Ishikawa (cell line): ENCODE measurements around the gene TMC5.

ENCODE experiments used
- CEBPB ChIP-seq: IDR thresholded peaks from 2 replicates; pipeline ENCODE4 v1.6.1; 2012
- CREB1 ChIP-seq: IDR thresholded peaks from 2 replicates; pipeline ENCODE4 v1.6.1; 2012; ENCODE audit warnings: low read depth
- EGR1 ChIP-seq: IDR thresholded peaks from 2 replicates; pipeline ENCODE4 v1.6.1; 2012
- EP300 ChIP-seq: IDR thresholded peaks from 2 replicates; pipeline ENCODE4 v1.6.1; 2012; ENCODE audit warnings: borderline replicate concordance
- FOXM1 ChIP-seq: IDR thresholded peaks from 2 replicates; pipeline ENCODE4 v1.6.1; 2012; ENCODE audit warnings: low read depth, borderline replicate concordance
- NFIC ChIP-seq: IDR thresholded peaks from 2 replicates; pipeline ENCODE4 v1.6.1; 2012
- RAD21 ChIP-seq: IDR thresholded peaks from 2 replicates; pipeline ENCODE4 v1.6.1; 2012; ENCODE audit warnings: low read depth
- TAF1 ChIP-seq: IDR thresholded peaks from 2 replicates; pipeline ENCODE4 v1.6.1; 2012; ENCODE audit warnings: low read depth, mild to moderate bottlenecking
- TCF12 ChIP-seq: IDR thresholded peaks from 2 replicates; pipeline ENCODE4 v1.6.1; 2012; ENCODE audit warnings: low read depth
- TEAD4 ChIP-seq: IDR thresholded peaks from 2 replicates; pipeline ENCODE4 v1.6.1; 2012
- YY1 ChIP-seq: IDR thresholded peaks from 2 replicates; pipeline ENCODE4 v1.6.1; 2012; ENCODE audit warnings: low read depth
- ZBTB7A ChIP-seq: IDR thresholded peaks from 2 replicates; pipeline ENCODE4 v1.6.1; 2012; ENCODE audit warnings: low read depth
- TF ChIP-seq, protein P1 (sequence below): IDR thresholded peaks from 2 replicates; pipeline ENCODE4 v1.6.1; 2012
- TF ChIP-seq, protein P2 (sequence below): IDR thresholded peaks from 2 replicates; pipeline ENCODE4 v1.6.1; 2012; ENCODE audit warnings: low read depth, mild to moderate bottlenecking
- TF ChIP-seq, protein P3 (sequence below): IDR thresholded peaks from 2 replicates; pipeline ENCODE4 v1.6.1; 2012

TMC5 gene

DNA sequence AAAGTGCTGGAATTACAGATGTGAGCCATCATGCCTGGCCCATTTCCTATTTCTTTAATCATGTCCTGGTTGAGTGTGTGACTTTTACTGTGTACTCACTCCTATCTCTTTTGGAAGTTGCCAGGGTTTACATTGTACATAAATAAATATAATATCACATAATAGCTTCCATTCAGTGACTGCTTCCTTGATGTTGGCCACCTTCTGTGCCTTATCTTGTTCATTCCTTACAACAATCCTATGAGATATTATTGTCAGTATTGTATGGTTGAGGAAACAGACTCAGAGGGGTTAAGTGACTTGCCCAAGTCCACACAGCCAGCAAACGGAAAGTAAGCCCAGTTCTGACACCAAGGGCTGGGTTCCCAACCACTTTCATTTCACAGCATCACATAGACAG lies 16.9 kb downstream of the TMC5 start:
- TF ChIP-seq NFIC (no peak), ZBTB7A (no peak), CEBPB (no peak)

DNA sequence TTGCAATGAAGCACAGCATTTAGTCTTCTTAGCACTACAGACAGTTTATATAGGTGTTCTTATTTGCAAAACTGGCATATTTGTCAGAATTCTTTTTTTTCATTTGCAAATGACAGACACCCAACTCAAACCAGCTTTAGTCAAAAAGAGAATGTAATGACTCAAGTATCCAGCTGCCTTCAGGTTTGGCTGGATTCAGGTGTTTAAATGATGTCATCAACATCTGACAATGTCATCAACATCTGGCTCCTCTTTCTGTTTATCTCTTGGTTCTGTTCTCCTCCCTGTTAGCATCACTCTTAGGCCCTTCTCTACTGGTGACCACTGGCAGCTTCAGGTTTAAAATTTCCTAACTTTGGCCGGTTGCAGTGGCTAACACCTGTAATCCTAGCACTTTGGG lies 18.9 kb downstream of the TMC5 start:
- TF ChIP-seq EP300: no peak
- TF ChIP-seq, protein P1, sequence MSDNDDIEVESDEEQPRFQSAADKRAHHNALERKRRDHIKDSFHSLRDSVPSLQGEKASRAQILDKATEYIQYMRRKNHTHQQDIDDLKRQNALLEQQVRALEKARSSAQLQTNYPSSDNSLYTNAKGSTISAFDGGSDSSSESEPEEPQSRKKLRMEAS: no peak
- no peak for TF ChIP-seq TEAD4

DNA sequence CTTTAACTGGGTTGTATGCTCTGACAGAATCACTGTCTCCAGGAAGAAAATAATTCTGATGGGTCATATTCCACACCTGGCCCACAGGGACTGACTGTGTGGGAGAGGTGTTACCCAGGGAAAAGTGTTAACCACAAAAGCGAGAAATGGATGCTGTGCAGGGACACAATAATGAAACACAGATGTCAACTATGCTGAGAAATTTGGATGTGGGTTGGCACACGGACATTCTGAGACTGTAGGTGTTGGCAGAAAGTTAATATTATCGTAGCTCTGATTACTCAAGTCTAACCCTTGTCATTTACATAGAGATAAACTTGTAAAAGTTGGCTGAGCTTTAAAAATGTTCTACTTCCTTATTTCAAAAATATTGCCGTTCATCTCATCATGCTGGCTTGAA lies 19.6 kb downstream of the TMC5 start:
- no peak for TF ChIP-seq ZBTB7A
- no peak for TF ChIP-seq YY1
- TF ChIP-seq TCF12: no peak
- TF ChIP-seq EP300: no peak
- no peak for TF ChIP-seq FOXM1

DNA sequence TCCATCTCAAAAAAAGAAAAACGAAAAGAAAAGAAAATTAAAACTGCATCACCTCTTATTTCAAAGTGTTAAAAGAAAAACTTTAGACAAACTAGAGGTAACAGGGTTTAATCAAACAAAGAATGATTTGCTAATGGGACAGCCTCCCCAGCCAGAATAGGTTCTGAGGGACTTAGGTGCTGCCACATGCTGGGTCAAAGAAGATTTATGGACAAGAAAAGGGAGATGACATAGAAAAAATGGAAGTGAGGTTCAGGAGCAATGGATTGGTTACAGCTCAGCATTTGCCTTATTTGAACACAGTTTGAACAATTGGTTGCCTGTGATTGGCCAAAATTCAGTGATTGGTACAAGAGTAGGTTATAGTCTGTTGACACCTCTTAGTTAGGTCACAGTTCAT lies 21.1 kb downstream of the TMC5 start:
- TF ChIP-seq ZBTB7A: no peak

DNA sequence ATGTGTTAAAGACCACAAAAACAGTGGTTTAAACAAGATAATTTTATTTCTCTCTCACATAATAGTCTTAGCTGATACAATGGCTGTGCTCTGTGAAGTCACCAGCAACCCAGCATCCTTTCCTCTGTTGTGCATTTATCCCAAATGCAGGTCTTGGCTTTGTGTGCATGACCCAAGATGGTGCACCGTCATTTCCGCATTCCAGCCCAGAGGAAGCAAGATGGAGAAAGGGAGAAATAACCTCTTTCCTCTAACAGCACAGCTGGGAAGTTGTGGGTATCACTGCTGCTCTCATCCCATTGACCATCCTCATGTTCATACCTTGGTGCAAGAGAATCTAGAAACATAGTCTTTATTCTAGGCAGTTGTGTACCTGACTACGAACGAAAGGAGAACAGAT lies 21.8 kb downstream of the TMC5 start:
- no peak for TF ChIP-seq TEAD4
- no peak for TF ChIP-seq CREB1
- no peak for TF ChIP-seq EGR1
- TF ChIP-seq TAF1: no peak
- TF ChIP-seq TCF12: no peak
- TF ChIP-seq ZBTB7A: no peak
- TF ChIP-seq CEBPB: no peak
- no peak for TF ChIP-seq NFIC
- TF ChIP-seq EP300: no peak

DNA sequence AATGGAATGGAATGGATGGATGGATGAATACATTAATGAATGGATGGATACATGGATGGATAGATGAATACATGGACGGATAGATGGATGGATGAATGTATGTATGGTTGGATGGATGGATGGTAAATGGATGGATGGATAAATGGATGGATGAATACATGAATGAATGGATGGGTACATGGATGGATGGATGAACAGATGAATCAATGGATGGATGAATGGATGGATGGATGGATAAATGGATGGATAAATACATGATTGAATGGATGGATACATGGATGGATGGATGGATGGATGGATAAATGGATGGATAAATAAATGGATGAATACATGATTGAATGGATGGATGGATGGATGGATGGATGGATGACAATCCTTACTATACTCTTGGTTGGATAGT lies 26.0 kb downstream of the TMC5 start:
- TF ChIP-seq YY1 (no peak), RAD21 (no peak), FOXM1 (no peak), NFIC (no peak), EGR1 (no peak), TEAD4 (no peak), CREB1 (no peak), CEBPB (no peak), TCF12 (no peak), TAF1 (no peak), EP300 (no peak), ZBTB7A (no peak)
- TF ChIP-seq, protein P2, sequence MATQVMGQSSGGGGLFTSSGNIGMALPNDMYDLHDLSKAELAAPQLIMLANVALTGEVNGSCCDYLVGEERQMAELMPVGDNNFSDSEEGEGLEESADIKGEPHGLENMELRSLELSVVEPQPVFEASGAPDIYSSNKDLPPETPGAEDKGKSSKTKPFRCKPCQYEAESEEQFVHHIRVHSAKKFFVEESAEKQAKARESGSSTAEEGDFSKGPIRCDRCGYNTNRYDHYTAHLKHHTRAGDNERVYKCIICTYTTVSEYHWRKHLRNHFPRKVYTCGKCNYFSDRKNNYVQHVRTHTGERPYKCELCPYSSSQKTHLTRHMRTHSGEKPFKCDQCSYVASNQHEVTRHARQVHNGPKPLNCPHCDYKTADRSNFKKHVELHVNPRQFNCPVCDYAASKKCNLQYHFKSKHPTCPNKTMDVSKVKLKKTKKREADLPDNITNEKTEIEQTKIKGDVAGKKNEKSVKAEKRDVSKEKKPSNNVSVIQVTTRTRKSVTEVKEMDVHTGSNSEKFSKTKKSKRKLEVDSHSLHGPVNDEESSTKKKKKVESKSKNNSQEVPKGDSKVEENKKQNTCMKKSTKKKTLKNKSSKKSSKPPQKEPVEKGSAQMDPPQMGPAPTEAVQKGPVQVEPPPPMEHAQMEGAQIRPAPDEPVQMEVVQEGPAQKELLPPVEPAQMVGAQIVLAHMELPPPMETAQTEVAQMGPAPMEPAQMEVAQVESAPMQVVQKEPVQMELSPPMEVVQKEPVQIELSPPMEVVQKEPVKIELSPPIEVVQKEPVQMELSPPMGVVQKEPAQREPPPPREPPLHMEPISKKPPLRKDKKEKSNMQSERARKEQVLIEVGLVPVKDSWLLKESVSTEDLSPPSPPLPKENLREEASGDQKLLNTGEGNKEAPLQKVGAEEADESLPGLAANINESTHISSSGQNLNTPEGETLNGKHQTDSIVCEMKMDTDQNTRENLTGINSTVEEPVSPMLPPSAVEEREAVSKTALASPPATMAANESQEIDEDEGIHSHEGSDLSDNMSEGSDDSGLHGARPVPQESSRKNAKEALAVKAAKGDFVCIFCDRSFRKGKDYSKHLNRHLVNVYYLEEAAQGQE: no peak
- TF ChIP-seq, protein P3, sequence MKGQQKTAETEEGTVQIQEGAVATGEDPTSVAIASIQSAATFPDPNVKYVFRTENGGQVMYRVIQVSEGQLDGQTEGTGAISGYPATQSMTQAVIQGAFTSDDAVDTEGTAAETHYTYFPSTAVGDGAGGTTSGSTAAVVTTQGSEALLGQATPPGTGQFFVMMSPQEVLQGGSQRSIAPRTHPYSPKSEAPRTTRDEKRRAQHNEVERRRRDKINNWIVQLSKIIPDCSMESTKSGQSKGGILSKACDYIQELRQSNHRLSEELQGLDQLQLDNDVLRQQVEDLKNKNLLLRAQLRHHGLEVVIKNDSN: no peak
- TF ChIP-seq, protein P1: no peak

DNA sequence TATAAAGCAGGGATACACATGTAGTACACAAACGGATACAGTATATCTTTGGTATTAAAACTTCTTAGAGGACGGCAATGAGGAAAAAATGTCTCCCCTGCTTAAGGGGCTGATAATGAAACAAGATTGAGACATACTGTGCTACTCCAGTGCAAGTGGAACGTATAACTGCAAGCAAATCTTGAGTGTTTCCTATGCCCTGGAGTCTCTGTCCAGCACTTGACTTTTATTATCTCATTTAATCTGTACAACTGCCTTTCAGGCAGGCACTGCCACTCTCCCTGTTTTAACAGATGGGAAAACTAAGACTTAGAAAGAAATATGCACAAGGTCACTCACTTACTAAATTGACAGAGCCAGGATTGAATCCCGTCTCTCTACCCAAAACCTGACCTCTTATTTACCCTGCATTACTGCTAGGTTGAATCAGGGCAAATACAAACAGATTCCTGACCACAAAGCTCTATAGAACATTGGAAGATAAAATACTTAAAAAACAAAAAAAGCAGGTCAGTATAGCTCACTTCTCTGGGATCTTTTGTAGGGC lies 28.7 kb downstream of the TMC5 start:
- TF ChIP-seq, protein P2: 0 out of 2 replicates have a peak, but pooled peaks have one; percentile 25
- TF ChIP-seq TEAD4: no peak

DNA sequence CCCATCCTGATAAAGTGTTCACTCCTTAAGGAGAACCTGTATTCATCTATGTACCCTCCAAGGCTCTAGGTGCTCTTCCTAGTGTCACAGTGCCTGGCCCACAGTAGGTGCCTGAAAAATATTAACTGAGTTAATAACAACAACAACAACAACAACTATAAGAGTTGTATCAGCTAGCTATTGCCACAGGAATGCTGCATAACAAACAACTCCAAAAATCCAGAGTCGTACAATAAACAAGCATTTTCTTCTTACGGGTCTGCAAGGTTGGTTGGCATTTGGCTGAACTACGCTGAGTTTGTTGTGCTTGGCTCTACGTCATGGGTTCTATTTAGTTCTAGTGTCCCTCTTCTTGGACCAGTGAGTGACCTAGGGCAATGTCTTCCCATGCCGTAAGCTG lies 29.2 kb downstream of the TMC5 start:
- TF ChIP-seq TCF12 (no peak), TEAD4 (no peak), EGR1 (no peak), FOXM1 (no peak), TAF1 (no peak), NFIC (no peak), ZBTB7A (no peak)
- TF ChIP-seq, protein P2: no peak
